PC-3 (cell line): Measurements from ENCODE around the gene SMG1.

Source experiments
- EZH2 ChIP-seq: fragments of 300-600 bp; sonication (generic); IDR thresholded peaks from one replicate; pipeline ENCODE4 v1.6.1; 2017; ENCODE audit warnings: antibody characterized with exemption, mild to moderate bottlenecking, low read length; ENCODE audit not compliant: unreplicated experiment
- TF ChIP-seq, protein P1 (sequence below): fragments of 300-600 bp; sonication (generic); conservative IDR thresholded peaks from 2 replicates; pipeline ENCODE4 v1.5.1; 2017; ENCODE audit warnings: antibody characterized with exemption, low read depth, mild to moderate bottlenecking, low read length

DNA sequence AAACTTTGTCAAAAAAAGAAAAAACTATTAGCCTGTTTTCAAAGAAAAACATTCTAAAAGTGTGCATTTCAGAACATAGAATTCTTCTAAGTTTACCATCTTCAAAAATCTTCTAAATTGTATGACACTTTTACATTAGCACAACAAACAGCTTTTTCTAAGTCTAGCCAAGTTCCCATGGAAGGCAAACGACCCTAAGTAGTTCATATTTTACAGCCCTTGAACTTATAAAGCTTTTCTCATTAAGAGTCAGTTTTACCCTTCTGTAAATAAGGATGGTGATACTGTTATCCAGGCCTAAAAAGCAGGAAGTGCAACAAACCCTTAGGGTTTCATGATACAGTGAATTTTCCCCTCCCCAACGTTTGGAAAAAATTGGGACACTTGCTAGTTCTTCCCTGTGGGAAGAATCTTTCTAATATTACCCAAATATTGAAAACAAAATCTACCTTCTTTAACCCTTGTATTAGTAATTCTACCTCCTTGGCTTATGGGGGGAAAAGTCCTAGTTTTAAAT is 120.9 kb downstream of the SMG1 start:
- TF ChIP-seq EZH2: no peak
- TF ChIP-seq, protein P1, sequence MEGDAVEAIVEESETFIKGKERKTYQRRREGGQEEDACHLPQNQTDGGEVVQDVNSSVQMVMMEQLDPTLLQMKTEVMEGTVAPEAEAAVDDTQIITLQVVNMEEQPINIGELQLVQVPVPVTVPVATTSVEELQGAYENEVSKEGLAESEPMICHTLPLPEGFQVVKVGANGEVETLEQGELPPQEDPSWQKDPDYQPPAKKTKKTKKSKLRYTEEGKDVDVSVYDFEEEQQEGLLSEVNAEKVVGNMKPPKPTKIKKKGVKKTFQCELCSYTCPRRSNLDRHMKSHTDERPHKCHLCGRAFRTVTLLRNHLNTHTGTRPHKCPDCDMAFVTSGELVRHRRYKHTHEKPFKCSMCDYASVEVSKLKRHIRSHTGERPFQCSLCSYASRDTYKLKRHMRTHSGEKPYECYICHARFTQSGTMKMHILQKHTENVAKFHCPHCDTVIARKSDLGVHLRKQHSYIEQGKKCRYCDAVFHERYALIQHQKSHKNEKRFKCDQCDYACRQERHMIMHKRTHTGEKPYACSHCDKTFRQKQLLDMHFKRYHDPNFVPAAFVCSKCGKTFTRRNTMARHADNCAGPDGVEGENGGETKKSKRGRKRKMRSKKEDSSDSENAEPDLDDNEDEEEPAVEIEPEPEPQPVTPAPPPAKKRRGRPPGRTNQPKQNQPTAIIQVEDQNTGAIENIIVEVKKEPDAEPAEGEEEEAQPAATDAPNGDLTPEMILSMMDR: no peak
